Activated CD4-positive, alpha-beta T cell treated with anti-CD3 and anti-CD28 coated beads, Interleukin-10, Interleukin-2, amounts not matched to agents 100 ng/mL and 50 ng/mL, durations not matched to agents 16 hours and 8 hours (primary cell): ENCODE results near the gene IGLL1.
"Not testable (repeated sequence)": the region's sequence is repeated elsewhere in the genome, so short reads cannot be mapped to it uniquely, and the experiment has no call there.

Experiments used
- DNase-seq: peaks from one replicate; pipeline ENCODE4 v3.0.0-alpha.2; 2020

IGLL1 gene

DNA sequence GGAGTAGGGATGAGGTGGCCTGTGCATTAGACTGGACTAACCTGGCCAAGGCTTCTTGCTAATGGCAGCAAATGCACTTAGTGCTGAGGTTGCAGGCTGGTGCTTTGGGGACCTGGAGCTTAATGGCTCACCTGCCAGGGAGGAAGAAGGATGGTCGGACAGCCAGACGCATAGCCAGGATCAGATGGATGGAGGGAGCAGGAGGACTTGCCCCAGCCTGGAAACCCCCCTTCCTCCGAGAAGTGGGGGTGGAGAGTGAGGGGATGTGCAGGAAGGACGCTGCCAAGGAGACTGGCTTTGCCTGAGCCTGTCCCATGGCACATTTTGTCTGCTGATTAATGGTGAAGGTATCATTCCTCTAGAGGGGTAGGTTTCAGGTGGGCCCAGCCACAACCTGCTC is 17.9 kb downstream of the IGLL1 start:
- no peak for DNase-seq

DNA sequence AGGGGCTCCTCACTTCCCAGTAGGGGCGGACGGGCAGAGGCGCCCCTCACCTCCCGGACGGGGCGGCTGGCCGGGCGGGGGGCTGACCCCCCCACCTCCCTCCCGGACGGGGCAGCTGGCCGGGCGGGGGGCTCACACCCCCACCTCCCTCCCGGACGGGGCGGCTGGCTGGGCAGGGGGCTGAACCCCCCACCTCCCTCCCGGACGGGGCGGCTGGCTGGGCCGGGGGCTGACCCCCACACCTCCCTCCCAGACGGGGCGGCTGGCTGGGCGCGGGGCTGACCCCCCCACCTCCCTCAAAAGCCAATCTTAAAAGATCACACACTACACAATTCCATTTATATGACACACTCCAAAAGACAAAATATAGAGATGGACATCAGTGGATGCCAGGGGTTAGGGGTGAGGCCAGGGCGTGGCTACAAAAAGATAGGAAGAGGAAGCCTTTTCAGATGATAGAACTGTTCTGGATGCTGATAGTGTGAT is 19.0 kb downstream of the IGLL1 start:
- not testable (repeated sequence) for DNase-seq

DNA sequence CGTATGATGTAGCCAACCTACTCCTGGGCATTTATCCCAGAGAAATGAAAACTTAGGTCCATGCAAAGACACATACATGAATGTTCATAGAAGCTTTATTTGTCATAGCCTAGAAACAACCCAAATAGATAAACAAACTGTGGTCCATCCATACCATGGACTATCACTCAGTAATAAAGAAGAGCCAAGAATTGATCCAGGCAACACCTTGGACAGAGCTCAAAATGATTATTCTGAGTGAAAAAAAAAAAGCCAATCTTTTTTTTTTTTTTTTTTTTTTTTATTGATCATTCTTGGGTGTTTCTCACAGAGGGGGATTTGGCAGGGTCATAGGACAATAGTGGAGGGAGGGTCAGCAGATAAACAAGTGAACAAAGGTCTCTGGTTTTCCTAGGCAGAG is 19.9 kb downstream of the IGLL1 start:
- not testable (repeated sequence) for DNase-seq

DNA sequence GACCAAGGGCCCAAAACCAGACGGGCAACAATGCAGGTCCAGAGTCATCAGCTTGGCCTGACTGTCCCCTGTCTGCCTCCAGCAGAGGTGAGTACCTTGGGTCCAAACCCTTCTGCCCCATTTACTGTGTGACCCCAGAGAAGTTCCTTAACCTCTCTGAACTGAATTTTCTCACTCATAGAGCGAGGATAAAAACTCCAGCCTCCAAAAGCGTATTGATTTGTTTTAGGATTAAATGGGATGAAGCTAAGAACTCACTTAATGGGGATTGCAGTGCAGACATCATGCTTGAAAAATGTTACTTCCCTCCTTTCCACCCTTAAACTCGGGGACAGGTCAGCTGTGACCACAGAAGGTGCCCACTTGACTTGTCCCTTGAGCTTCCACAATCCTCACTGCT is 22.6 kb downstream of the IGLL1 start:
- no peak for DNase-seq

DNA sequence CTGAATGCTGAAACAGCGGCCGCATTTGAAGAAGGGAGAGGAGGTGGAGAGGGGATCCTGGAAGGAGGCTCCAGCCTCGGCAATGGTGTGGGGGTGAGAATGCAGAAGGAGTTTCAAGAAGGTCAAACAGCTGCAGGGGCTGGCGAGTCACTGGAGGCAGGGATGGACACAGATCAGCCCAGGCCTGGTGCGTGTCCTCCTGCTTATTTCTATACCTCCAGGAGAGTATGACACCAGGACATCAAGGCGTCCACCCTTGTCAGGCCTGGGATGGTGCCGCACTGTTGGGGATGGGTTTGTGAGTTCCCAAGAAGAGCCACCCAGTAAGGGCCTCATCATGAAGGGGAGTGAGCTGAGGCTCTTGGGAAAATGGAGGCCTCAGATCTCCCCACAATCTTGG is 23.1 kb downstream of the IGLL1 start:
- no peak for DNase-seq

DNA sequence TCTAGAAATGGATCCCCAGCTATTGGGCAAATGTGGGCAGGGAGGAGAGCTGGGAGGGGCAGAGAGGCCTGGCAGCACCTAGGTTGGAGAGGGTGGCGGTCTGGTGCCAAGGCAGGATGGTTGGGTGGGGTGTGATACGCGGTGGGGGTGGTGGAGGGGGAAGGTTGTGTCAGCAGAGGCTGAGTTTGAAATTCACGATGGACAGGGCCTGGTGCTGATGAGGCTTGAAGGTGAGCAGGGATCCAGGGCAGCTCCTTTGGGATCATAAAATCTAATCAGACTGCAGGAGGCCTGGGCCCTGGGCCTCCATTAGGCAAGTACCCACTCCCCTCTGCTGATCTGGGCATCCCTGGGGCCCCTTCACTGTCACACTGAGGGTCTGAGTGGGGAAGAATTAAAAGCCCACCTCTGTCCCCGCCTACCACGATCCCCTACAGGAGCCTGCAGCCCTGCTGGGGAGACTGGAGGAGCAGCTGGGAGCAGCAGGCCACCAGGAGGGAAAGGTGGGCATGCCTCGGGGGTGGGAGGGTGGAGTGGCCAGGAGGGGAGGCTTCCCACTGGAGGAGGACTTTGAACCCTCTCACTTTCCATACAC is 24.0 kb downstream of the IGLL1 start:
- DNase-seq: no peak

DNA sequence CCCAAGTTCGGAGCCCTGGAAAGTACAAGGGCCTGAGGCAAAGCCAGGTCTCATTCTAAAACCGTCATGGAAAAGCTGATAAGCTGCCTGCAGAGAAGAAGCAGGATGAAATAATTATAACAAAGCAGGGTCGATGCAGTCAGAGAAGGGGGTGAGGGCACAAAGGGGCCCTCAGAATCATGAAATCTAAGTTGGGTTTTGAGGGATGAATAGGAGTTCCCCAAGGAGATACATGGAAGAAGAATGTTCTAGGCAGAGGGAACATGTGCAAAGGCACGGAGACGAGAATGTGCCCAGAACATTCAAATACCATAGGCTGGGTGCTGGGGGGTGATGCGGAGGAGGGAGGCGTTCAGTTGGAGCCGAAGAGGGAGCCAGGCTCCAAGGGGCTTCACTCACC is 25.0 kb downstream of the IGLL1 start:
- DNase-seq: no peak

DNA sequence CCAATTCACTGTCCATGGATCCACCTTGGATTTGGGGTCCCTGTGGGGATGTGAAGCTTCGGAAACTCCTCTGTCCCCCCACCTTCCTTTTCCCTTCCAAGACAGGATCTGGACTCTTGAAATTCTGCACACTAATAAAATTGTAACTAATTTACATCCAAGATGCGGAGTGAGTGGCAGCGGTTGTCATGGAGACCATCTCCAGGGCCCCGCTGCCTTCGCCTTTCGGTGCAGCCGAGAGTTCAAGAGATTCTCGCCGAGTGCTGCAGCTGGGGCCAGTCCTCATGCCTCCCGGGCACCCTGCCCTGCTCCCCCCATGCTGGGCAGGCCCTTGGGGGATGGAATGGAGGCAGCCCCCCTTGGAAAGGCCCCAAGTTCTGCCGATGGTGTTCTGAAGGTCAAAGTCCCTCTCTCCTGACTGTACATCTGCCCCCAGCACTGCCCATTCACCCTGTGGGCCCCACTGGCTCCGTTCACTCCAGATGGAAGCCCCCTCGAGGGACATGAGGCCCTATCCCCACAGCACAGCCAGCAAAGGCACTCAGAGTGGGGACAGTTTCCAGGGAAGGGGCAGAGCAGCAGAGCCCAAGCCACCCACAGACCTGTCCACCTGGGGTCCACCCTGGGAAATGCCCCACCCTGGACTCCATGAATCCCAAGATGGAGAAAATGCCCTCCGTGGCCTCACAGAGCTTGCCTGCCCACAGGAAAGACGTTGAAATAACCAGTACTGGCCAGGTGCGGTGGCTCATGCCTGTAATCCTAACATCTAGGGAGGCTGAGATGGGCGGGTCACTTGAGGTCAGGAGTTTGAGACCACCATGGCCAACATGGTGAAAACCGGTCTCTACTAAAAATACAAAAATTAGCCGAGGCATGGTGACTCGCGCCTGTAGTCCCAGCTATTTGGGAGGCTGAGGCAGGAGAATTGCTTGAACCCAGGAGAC is 25.9 kb downstream of the IGLL1 start:
- no peak for DNase-seq

DNA sequence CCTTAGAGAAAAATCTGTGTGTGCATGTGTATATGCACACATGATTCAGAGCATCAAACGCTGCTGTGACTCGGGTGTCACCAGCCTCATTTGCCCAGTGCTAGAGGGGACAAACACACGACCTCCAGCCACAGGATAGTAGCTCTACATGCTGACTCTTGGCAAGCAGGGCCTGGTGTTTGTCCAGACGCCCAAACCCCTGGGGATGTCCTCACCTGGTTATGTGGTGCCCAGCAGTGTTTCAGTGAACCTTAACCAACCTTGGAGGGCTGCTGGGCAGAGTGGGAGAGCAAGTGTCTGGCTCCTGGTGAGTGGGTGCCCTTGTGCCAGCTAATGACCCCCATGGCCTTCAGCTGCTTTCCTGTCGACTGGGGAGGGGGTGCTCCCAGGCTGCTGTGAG is 26.7 kb downstream of the IGLL1 start:
- DNase-seq: no peak

DNA sequence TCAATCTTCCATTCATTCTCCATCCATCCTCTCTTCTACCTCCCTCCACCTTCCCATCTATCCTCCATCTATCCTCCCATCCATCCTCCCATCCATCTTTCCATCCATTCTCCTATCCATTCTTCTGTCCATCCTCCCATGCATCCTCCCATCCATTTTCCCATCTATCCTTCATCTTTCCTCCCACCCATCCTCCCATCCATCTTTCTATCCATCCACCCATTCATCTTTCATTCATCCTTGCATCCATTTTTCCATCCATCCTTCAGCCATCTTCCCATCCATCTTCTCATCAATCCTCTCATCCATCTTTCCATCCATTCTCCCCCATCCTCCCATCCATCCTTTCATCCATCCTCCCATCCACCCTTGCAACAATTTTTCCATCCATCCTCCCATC is 27.5 kb downstream of the IGLL1 start:
- DNase-seq: no peak

DNA sequence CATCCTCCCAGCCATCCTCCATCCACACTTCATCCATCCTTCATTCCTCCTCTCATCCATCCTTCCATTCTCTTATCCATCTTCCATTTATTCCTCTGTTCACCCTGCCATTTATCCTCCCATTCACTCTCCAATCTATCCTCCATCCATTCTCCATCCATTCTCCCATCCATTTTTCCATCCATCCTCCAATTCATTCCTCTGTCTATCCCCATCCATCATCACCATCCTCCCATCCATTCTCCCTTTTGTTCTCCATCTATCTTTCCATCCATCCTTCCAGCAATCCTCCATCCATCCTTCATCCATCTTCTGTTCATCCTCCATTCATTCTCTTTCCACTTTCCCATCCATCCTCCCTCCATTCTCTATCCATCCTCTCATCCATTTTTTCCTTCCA is 28.7 kb downstream of the IGLL1 start:
- DNase-seq: no peak

DNA sequence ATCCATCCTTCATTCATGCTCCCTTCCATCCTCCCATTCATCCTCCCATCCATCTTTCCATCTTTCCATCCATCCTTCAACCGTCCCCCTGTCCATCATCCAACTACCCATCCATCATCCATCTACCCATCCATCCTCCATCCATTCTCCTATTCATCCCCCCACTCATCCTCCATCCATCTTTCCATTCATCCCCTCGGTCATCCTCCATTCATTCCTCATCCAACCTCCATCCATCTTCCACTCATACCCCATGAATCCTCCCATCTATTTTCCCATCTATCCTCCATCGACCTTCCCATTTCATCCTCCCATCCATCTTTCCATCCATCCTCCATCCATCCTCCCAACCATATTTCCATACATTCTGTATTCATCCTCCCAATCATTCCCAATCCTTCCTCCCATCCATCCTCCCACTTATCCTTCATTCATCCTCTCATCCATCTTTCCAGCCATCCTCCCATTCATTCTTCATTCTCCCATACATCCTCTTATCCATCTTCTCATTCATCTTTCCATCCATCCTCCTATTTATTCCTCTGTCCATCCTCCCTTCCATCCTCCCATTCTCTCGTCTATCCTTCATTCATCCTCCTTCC is 29.9 kb downstream of the IGLL1 start:
- no peak for DNase-seq

DNA sequence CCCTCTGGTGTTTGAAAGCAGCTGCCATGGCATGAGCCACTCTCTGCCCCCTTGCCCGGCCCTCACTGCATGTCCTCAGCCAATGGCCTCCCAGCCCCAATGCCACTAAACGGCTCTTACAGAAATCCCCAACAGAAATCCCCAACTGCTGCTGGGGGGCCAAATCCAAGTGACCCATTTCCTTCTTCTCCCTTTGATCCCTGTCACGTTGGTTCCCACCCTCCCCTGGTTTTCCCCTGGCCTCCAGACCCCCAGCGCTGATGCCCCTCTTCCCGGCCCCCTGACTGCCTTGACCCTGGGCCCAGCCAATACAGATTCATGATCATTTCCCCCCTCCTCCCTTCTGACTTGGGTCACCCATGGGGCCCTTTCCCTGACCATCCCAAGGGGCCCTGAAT is 30.9 kb downstream of the IGLL1 start:
- no peak for DNase-seq

DNA sequence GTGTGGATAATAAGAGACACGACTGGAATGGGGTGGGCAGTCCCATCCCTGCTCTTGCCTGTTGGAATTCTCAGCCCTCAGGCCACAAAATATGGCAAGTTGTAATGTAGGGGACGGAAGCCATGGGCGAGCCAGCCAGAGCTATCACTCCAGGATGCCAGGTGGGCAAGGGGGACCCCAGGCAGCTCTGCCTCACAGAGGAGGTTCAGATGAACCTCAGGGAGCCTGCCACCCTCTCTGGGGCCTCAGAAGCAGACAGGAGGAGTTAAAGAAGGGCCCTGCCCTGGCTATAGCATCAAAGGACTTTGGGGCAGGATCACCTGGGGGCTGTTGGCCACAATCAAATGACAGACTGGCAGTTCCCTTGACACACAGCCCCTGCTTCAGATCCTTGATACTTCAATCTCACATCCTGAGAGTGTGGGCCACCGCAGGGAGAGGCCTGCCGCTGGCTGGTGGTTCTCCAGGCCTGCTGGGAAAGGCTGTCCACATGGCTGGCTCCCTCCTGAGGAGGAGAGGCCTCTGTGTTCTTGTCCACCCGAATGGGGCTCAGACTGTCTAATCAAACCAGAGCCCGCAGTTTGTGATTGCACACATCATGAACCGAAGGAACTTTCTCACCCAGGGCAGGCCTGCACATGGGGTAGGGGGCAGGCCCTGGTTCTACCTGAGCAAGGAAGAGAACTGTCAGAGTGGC is 31.4 kb downstream of the IGLL1 start:
- no peak for DNase-seq

DNA sequence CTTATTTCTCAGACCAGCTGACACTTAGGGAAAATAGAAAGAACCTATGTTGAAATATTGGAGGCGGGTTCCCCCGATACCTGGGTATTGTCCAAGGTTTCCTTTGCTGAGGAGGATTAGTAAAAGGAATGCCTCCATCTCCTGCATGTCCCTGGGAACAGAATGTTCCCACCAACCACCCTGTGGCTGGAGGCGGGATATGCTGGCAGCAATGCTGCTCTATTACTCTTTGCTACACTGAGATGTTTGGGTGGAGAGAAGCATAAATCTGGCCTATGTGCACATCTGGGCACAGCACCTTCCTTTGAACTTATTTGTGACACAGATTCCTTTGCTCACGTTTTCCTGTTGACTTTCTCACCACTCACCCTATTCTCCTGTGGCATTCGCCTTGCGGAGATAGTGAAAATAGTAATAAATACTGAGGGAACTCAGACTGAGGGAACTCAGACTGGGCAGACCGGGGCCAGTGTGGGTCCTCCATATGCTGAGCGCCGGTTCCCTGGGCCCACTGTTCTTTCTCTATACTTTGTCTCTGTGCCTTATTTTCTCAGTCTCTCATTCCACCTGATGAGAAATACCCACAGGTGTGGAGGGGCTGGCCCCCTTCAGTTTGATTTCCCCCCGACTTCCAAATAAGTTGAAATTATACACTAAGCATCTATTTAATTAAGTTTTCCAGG is 32.1 kb downstream of the IGLL1 start:
- DNase-seq: no peak

DNA sequence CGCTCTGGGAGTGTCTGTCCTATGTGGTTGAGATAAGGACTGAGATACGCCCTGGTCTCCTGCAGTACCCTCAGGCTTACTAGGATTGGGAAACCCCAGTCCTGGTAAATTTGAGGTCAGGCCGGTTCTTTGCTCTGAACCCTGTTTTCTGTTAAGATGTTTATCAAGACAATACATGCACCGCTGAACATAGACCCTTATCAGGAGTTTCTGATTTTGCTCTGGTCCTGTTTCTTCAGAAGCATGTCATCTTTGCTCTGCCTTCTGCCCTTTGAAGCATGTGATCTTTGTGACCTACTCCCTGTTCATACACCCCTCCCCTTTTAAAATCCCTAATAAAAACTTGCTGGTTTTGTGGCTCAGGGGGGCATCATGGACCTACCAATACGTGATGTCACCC is 32.7 kb downstream of the IGLL1 start:
- DNase-seq: not testable (repeated sequence)

DNA sequence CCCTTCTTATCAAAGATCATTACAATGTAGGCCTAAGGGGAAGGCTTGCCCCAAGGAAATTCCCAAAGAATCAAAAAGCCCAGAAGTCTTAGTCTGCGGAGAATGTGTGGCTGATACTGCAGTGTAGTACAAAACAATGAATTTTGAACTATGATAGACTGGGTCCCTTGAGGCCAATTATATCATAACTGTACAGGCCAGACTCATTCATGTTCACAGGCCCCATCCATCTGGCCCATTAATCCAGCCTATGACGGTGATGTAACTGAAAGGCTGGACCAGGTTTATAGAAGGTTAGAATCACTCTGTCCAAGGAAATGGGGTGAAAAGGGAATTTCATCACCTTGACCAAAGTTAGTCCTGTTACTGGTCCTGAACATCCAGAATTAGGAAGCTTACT is 35.2 kb downstream of the IGLL1 start:
- DNase-seq: no peak

DNA sequence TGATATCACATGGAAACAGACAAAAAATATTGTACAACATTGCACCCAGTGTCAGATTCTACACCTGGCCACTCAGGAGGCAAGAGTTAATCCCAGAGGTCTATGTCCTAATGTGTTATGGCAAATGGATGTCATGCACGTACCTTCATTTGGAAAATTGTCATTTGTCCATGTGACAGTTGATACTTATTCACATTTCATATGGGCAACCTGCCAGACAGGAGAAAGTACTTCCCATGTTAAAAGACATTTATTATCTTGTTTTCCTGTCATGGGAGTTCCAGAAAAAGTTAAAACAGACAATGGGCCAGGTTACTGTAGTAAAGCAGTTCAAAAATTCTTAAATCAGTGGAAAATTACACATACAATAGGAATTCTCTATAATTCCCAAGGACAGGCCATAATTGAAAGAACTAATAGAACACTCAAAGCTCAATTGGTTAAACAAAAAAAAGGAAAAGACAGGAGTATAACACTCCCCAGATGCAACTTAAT is 36.5 kb downstream of the IGLL1 start:
- DNase-seq: not testable (repeated sequence)

DNA sequence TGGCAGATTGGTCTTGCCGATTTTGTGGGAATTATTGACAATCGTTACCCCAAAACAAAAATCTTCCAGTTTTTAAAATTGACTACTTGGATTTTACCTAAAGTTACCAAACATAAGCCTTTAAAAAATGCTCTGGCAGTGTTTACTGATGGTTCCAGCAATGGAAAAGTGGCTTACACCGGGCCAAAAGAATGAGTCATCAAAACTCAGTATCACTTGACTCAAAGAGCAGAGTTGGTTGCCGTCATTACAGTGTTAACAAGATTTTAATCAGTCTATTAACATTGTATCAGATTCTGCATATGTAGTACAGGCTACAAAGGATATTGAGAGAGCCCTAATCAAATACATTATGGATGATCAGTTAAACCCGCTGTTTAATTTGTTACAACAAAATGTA is 37.2 kb downstream of the IGLL1 start:
- no peak for DNase-seq

DNA sequence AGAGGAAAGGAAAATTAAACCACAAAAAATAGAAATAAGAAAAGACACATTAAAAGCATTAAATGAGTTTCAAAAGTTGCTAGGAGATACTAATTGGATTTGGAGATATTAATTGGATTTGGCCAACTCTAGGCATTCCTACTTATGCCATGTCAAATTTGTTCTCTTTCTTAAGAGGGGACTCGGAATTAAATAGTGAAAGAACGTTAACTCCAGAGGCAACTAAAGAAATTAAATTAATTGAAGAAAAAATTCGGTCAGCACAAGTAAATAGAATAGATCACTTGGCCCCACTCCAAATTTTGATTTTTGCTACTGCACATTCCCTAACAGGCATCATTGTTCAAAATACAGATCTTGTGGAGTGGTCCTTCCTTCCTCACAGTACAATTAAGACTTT is 37.7 kb downstream of the IGLL1 start:
- not testable (repeated sequence) for DNase-seq

DNA sequence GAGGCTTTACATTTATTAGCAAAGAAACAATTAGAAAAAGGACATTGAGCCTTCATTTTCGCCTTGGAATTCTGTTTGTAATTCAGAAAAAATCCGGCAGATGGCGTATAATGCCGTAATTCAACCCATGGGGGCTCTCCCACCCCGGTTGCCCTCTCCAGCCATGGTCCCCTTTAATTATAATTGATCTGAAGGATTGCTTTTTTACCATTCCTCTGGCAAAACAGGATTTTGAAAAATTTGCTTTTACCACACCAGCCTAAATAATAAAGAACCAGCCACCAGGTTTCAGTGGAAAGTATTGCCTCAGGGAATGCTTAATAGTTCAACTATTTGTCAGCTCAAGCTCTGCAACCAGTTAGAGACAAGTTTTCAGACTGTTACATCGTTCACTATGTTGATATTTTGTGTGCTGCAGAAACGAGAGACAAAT is 38.2 kb downstream of the IGLL1 start:
- DNase-seq: peak; percentile 18

DNA sequence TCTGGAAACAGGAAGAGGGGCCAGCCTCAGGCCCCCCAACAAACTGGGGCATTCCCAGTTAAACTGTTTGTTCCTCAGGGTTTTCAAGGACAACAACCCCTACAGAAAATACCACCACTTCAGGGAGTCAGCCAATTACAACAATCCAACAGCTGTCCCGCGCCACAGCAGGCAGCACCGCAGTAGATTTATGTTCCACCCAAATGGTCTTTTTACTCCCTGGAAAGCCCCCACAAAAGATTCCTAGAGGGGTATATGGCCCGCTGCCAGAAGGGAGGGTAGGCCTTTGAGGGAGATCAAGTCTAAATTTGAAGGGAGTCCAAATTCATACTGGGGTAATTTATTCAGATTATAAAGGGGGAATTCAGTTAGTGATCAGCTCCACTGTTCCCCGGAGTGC is 39.3 kb downstream of the IGLL1 start:
- DNase-seq: not testable (repeated sequence)

DNA sequence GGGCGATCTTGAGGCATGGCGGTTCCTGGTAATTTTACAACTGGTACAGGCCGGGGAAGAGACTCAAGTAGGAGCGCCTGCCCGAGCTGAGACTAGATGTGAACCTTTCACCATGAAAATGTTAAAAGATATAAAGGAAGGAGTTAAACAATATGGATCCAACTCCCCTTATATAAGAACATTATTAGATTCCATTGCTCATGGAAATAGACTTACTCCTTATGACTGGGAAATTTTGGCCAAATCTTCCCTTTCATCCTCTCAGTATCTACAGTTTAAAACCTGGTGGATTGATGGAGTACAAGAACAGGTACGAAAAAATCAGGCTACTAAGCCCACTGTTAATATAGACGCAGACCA is 40.3 kb downstream of the IGLL1 start:
- DNase-seq: not testable (repeated sequence)
